Erythroblast (primary cell): ENCODE measurements around the gene ITGB1BP1.

Source experiments
- DNase-seq, 2 experiments: peaks; one replicate each; lab custom pipeline; 2025; lab: John Stamatoyannopoulos, UW
- GATA1 ChIP-seq: IDR thresholded peaks from 2 replicates; pipeline ENCODE4 v1.6.1; 2011; ENCODE audit warnings: low read depth, mild to moderate bottlenecking, control low read depth, low read length, moderate library complexity
- POLR2A ChIP-seq: IDR thresholded peaks from 2 replicates; pipeline ENCODE4 v1.6.1; 2011; ENCODE audit warnings: mild to moderate bottlenecking, low read length

The ITGB1BP1 gene

DNA sequence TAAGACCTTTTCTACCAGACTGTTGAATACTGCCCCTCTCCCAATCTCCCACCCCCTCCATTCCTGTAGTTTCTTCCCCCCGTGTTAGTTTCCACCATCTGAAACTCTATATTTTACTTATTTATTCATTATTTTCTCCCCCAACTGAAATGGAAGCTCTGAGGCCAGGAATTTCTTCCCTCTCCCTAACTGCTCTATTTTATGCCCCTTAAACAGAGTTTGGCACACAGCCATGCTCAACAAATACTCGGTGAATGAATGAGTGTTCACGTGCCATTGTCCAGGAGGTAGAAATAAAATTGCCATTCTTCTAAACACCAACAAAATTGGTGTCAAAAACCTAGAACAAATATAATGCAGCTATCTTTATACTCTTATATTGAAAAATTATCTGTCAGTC is 5.6 kb downstream of the ITGB1BP1 start:
- DNase-seq: no peak
- TF ChIP-seq POLR2A (no peak), GATA1 (no peak)

DNA sequence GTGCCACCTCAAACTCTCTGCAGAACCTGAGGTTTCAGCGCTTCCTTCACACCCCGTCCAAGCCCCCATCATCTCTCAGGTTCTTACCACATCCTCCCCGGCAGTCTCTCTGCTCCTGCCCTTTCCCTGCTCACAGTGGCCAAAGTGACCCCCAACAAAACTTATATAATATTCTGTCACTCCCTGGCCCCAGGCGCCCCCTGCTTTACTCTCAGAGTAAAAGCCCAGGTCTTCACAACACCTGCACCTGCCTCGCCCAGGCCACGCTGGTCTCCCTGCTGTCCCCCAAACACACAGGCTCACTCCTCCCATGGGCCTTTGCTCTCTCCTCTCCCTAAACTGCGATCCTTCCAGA is 6.4 kb downstream of the ITGB1BP1 start:
- TF ChIP-seq GATA1: no peak
- TF ChIP-seq POLR2A: no peak
- DNase-seq: no peak

DNA sequence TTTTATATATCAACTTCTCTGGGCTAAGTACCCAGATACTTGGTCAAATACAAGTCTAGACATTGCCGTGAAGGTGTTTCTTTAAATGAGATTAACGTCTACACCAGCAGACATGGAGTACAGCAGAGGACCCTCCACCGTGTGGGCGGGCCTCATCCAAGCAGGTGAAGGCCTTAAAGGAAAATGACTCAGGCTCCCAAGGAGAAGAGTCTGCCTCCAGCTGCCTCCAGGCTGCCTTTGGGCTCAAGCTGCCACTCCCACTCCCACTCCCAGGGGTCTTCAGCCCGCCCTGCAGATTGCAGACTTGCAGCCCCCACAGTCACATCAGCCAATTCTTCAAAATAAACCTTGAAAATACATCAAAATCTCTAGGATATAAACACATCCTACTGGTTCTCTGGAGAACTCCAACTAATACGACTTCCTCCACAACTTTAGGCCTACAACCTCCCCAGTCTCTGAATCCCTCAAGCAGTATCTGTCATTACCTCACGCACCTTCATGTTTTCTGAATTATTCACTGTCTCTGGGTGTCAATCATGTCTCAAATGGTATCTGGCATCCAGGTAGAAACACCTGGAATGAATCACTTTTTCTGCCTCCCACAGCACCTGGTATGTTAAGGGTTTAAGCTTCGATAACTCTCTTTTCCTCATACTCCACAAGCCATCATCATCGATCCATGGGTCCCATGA is 6.9 kb downstream of the ITGB1BP1 start:
- TF ChIP-seq POLR2A: no peak
- TF ChIP-seq GATA1: no peak
- DNase-seq: no peak

DNA sequence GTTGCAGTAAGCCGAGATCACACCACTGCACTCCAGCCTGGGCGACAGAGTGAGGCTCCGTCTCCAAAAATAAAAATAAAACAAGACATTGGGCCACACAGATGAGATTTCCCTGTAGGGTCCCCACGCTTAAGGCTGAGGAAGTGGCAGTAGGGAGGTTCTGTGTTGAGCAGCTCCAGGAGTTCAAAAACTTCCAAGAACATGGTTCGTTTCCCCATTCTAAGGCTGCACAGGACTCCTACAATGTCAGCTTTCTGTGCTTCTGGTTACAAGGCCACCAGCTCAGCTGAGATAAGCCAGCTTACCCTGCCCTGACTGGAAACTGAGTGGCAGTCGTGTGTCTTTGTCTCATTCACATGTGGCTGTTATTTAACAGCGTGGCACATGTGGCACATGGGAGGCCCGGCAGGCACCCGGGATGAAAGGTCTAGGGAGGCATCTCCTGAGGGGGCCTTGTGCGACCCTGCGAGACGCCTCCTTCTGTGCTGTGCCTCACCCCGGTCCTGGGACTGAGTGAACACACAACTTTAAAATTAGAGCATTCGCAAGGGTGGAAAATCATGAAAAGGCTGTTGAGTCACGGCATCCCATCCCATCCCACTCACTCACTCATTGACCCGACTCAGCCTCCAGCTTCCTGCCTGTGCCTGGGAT is 7.7 kb downstream of the ITGB1BP1 start:
- TF ChIP-seq POLR2A (no peak), GATA1 (no peak)
- no peak for DNase-seq

- TF ChIP-seq POLR2A (no peak), GATA1 (no peak)
- no peak for DNase-seq
Measured at GRCh38 chr2:9412781-9413180, 10.5 kb downstream of the ITGB1BP1 start.

- TF ChIP-seq GATA1: no peak
- no peak for TF ChIP-seq POLR2A
- no peak for DNase-seq
Measured at GRCh38 chr2:9410108-9410507, 13.2 kb downstream of the ITGB1BP1 start.

GRCh38 chr2:9408641-9409151 is 14.6 kb downstream of the ITGB1BP1 start:
- DNase-seq: no peak
- TF ChIP-seq POLR2A: no peak
- TF ChIP-seq GATA1: no peak

DNA sequence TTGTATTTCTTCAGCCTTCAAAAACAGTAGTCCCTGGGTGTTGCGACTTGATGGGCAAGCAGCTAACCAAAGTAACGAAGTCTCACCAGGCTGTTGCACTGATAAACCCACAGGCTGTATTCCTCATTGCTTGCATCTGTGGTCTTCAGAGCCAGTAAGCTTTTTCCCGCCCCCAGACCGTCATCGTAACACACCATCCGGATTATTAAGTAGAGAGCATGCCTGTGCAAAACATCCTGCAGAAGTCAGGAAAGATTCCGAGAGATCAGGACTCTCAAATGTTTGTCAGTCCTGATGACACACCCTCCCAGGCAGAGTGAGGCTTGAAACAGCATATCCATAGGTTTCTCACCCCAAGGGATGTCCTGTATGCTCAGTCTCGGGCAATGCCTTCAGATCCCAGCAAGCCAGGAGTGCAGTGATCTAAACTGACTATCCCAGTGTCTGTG is 15.9 kb downstream of the ITGB1BP1 start:
- DNase-seq: no peak
- TF ChIP-seq POLR2A: no peak
- no peak for TF ChIP-seq GATA1

- DNase-seq: no peak
- TF ChIP-seq GATA1: no peak
- no peak for TF ChIP-seq POLR2A
Measured at GRCh38 chr2:9406529-9407362, 16.6 kb downstream of the ITGB1BP1 start.

DNA sequence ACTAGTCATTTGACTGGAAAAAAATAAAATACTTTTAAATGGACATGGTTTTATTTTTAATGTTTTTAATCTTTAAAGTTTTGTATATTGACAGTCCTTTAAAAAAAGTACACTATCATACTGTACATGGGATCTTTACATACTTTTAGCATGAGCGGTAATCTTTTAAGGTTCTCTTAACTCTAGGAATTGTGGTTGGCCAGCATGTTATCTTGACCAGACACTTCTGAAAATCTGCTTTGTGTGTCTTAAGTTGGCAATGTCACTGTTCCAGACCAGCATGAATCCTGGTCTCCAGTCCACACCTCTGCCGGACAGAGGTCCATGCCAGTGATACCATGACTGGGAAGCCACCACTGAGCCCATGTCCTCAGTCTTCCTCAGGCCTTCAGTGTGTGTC is 17.7 kb downstream of the ITGB1BP1 start:
- TF ChIP-seq GATA1: no peak
- TF ChIP-seq POLR2A: no peak
- DNase-seq: no peak

DNA sequence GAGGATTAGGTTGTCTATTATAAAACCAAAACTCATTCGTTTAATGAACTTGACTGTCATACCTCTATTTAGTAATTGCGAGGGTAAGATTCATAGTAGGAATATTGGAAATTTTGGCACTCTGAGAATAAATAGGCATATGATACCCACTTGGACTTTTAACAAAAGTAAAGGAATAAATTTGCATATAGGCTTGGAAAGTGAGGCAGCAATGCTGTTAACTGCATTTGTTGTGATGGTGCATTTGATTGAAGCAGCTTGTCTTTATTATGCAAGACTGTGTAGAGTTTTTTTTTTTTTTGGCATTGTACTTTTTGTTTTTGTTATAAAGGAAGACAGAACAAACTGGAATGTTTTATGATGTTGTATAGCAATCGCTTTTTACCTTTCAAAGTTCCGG is 18.9 kb downstream of the ITGB1BP1 start:
- TF ChIP-seq GATA1 (no peak), POLR2A (no peak)
- no peak for DNase-seq

GRCh38 chr2:9403924-9404323 is 19.4 kb downstream of the ITGB1BP1 start:
- no peak for DNase-seq
- TF ChIP-seq GATA1: no peak
- no peak for TF ChIP-seq POLR2A

GRCh38 chr2:9401646-9402371 is 21.5 kb downstream of the ITGB1BP1 start:
- no peak for DNase-seq
- TF ChIP-seq POLR2A: no peak
- no peak for TF ChIP-seq GATA1

DNA sequence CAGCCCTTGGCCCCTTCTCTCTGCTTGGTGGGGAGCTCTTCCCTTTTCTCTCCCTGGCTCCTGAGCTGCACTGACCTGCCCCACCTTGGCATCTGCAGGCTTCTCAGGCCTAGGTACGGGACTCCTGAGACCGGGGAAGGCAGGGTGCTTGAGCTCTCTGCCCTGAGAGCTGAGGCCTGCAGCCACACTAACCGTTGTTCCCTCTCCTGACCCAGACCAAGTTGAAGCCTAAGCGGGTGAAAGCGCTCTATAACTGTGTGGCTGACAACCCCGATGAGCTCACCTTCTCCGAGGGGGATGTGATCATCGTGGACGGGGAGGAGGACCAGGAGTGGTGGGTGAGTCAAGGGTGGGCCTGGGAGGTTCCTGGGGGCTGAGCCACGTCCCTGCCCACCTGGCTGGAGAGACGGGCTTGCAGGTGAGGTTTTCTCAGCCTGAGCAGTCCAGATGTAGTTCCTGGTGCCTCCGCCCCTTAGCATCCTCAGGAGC is 22.2 kb downstream of the ITGB1BP1 start:
- TF ChIP-seq GATA1 (no peak), POLR2A (no peak)

More for the DNA sequence above, 22.2 kb downstream of the ITGB1BP1 start:
- DNase-seq: no peak
